22Rv1 (cell line): ENCODE data around the gene GMPS.

Experiments
- CTCF ChIP-seq: fragments of 450-650 bp; IDR thresholded peaks from 2 replicates; pipeline ENCODE4 v1.5.1; 2017; ENCODE audit warnings: mild to moderate bottlenecking
- ZFX ChIP-seq: fragments of 450-650 bp; IDR thresholded peaks from 2 replicates; pipeline ENCODE4 v1.6.1; 2017; ENCODE audit warnings: antibody characterized with exemption, borderline replicate concordance

GRCh38 chr3:155871746-155872158, 1.3 kb downstream of the GMPS start:
- TF ChIP-seq CTCF (no peak), ZFX (no peak)
